GM11168 (cell line): Measurements from ENCODE around the gene AMPD2.

Source experiments
- in situ Hi-C: fragments of 300-500 bp; cut with MboI; formaldehyde crosslinking; loops from one replicate; pipeline ENCODE4 v1.12.0; 2022; ENCODE audit warnings: low sequenced_read_pairs; ENCODE audit not compliant: unreplicated experiment

AMPD2 gene

DNA sequence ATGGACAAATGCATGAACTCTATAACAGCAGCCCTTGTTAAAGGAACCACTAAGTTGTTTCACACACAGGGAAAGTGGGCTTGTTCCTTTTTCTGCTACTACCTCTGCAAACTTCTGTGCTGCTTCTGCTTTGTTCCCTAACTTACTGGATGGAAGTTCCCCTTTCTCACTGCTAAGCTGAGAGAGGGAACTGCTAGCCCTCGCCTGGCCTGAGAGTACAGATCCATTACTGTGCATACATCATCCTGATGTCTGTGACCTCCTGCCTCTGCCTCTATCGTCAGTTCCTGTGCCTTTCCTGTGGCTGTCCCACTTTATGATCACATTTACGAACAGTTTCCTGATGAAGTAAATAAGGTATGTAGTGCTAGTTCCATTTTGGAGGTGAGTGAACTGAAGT is 3.8 kb upstream of the AMPD2 start:
- in situ Hi-C loops: no loop called here

DNA sequence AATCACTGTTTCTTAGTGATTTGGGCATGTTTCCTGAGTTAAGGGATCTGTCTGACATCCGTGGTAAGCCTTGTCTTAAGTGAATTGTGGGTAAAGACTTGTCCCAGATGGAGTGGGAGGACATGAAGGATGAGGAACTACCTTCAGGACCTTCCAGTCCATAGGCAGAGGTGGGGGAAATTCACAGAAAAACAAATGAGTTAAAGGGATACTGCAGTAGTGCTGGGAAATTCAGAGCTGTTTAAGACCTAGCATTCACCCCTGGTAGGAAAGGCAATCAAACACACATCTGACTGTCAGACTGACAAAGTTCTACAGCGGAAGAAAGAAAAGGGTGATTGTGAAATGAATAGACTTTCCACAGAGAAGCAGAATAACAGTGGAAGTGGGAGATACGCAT is 3.2 kb upstream of the AMPD2 start:
- in situ Hi-C loops: no loop called here

DNA sequence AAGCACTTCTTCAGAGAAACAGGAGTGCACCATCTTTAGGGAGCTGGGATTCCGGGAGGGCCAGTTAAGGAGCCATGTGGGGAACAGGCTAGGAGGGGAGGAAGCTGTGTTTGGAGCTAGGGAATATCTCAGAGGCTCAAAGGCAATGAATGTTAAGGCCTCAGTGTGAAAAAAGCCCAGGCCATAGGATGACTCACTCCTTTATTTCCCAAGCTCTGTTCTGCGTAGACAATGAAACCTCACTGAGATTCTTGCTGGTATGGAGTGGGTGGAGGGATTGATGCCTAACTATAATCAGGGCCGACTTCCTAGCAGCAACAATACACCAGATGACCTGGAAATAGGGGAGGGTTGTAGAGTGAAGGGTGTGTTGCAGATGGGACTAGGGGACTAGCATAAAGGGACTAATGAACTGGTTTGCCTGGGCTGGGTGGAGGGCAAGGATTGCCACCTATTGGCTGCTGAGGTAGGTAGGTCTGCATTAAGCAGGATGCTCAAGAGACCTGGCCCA is 2.3 kb upstream of the AMPD2 start:
- in situ Hi-C loops: no loop called here

DNA sequence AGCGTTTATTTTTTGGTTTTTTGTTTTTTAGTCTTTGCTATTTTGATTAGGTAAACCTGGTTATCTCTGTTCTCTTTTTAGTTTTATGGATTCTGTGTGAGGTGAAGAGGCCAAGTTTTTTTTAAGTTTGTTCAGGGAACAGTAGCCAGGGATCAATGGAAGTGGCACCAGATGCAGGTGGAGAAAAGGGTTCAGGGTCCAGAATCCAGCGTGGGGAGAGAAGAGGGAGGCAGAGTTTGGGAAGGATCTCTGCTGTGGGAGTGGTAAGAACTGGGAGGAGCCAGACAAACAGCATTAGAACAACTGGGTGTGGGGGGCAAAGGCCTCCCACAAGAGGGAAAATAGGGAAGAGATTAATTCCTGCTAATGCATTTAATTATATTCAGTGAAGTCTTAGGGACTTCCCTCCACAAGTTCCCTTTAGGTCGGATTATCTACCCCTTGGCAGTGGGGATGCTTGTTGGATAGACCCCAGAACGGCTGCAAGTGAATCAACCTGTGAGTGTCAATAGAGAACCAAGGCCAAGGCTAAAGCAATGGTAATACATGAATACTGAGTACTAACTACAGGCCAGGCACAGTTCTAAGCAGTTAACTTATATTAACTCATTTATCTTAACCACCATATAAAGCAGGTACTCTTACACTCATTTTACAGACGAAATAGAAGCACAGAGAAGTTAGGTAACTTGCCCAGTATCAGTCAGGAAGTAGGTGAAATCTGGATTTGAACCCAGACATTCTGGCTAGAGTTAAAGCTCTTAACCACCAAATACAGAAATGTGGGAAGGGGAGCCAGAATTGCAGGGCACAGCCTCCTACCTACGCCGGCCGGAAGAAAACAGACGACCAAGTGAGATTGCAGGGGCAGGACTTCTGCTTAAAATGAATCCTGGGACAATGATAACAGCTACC is 719 bp upstream of the AMPD2 start:
- in situ Hi-C loops: no loop called here

DNA sequence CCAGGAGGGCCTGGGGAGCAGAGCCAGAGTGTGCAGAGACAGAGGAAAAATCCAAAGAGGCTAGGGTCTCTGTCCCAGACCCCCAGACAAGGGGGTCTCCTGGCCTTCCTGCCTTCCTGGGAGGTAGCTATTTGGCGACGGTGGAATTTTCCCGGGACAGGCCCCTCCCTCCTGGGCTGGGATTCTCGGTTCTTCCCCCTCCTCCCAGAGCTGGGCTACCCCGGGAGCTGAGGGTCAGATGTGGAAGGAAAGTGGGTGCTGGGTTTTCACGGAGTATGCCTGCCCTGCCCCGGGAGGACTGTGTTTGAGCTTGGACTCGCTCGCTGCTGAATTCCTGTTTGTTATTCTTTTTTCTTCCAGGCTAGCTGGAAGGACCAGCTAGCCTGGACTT is 759 bp downstream of the AMPD2 start:
- in situ Hi-C loops: no loop called here

DNA sequence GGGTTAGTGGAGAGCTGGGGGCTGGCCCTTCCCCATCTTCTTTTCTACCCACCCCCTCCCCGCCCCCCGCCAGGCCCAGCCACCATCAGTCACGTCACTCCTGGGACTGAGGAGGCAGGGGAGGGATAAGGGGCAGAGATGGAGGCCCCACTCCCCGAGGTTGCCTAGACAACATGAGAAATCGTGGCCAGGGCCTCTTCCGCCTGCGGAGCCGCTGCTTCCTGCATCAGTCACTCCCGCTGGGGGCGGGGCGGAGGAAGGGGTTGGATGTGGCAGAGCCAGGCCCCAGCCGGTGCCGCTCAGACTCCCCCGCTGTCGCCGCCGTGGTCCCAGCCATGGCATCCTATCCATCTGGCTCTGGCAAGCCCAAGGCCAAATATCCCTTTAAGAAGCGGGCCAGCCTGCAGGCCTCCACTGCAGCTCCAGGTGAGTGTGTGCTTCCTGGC is 1.2 kb downstream of the AMPD2 start:
- in situ Hi-C loops: no loop called here

DNA sequence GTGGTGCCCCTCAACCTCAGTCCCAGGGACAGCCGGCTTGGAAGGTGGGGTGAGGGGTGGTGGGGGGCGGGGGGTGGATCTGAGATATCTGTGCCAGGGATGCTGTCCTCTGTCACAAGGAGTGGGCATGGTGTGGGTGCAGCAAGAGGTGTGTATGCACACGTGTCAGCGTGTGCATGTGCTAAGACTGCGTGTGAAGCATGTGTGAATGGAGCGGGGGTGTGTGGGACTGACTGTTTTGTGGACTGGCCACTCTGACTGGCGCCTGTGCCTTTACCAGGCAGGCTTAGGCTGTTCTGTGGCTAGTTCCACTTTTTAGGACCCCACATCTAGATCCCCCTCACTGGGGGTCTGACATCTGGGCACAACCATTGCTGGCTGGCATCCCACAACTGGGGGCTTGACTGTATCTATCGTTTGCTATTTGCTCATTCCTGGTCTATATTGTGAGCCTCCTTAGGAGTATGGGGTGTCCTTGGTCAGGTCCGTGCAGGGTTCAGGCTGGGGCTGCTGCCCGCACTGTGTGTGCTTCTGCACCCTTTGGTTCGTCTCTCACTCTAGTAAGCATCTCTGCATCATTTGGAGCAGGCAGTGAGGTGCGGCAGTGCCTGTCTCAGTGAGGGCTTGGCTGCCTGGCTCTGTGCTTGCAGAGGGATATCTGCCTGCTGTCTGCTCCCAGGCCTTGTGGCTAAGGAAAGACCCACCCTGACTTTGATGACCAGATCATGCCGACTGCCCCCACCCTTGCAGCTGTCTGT is 1.9 kb downstream of the AMPD2 start:
- in situ Hi-C loops: no loop called here

DNA sequence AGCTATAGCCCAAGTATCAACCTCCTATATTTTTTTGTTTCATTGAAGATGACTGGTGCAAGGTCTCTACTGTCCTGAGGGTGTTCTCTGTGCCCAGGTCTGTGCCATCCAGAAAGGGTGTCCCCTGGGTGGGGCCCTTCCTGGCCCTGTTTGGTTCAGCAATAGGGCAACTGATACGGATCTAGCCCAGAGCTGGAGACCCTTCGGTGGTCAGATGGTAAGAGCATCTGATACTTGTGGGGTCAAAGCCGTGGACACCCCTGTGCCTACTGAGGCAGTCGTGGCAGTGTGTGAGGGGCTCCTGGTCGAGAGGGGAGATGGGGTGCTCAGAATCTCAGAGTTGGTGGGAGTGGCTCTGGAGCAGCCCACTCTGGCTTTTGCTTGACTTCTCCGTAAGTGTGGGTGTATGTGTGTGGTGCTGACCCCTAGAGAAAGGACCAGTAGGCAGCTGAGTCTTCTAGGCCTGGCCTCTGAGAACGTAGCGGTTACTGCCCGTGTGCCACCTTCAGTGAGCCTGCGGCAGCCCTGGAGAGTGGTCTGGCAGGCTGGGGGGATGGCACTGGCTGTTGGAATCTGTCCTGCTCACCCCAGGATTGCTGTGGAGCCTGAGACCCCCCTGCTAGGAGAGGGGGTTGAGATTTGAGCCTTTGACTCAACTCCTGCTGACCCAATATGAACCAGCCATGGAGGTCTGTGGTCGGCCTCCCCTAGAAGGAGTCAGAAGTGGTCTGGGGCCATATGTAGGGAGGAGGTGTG is 2.7 kb downstream of the AMPD2 start:
- in situ Hi-C loops: no loop called here

DNA sequence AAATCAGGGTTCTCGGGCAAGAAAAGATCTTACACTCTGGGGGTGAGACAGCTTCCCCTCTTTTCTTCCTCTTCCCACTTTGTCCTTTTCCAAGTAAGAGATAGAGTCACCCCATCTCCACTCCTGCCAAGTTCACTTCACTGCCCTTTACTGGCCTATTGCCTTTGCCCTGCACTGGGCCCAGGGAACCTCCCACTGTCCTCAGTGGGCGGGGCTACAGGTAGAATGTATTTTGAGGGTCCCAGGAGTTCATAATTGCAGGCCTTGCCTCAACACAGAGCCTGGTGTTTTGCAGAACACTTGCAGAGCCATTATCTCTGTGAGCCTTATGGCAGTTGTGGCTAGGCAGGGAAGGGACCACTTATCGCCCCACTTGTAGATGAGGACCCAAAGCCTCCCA is 3.3 kb downstream of the AMPD2 start:
- in situ Hi-C loops: no loop called here

DNA sequence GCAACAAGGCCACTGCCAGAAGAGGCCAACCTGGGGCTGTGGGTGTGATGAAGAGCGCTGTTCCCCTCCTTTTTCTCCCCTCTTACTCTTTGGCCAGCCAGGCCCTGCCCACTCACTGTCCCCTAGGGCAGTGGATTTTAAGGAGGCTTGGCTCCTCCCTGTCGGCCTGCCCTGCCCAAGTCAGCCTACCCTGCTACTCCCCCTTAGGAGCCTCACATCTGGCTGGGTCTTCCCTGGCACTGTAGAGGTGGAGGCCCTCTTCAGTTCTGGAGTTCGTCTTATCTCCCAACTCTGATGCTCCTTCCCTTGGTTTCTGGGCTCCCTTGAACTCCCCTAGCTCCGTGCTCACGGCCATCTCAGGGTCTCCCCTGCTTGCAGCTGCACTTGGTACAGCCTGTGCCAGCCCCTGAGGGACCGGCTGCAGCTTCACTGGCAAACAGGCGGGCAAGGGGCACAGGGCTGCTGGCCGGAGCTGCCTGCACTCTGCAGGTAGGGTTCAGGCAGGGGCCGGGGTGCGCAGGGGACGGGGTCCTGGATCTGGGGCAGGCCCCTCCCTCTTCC is 4.0 kb downstream of the AMPD2 start:
- in situ Hi-C loops: no loop called here

DNA sequence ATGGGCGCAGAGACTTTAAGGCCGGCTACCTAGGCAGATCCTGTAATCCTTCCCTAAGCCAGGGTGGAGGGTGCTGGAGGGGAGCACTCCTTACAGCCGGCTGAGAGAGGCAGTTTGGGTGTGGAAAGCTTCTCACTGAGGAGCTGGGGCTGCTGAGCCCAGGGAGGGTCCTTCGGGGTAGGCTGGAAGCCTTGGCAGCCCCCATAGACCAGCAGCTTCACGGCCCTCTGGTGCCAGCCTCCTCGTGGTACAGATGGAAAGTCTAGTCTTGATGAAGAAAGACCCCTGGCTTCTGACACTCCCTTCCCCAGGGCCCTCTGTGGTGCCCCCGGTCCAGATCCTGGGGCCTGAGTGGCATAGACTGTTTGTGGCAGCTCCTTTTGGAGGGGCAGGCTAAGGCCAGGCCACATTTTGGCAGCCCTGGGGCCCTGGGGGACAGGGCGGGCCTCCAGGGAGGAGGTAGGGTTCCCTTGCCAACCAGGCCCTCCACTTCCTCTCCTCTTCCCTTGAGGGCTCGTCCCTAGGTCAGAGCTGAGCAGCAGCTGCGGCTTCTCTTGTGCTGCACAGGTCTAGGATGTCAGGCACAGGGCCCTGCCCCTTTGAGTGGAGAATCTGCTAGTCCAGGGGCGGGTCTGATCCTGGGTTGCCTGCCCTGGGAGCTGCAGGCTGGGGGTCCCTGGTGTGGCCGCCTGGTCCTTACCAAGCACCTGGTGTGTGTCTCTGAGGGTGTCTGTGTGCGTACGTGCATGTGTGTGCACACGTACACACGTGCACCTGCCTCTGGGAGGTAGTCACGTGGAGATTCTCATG is 4.8 kb downstream of the AMPD2 start:
- in situ Hi-C loops: no loop called here

DNA sequence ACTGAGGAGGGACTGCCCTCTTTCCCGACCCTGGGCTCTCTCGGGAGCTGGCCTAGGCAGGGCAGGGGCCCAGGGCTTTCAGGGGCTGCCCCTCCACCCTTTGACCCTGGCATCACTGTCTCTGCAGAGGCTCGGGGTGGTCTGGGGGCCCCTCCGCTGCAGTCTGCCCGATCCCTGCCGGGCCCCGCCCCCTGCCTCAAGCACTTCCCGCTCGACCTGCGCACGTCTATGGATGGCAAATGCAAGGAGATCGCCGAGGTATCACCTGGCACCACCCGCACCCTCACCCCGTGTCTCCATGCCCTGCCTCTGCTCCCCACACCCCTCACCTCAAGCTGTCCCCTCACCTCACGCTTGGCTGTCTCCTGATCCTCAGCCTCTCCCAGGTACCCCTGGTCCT is 5.5 kb downstream of the AMPD2 start:
- in situ Hi-C loops: no loop called here

DNA sequence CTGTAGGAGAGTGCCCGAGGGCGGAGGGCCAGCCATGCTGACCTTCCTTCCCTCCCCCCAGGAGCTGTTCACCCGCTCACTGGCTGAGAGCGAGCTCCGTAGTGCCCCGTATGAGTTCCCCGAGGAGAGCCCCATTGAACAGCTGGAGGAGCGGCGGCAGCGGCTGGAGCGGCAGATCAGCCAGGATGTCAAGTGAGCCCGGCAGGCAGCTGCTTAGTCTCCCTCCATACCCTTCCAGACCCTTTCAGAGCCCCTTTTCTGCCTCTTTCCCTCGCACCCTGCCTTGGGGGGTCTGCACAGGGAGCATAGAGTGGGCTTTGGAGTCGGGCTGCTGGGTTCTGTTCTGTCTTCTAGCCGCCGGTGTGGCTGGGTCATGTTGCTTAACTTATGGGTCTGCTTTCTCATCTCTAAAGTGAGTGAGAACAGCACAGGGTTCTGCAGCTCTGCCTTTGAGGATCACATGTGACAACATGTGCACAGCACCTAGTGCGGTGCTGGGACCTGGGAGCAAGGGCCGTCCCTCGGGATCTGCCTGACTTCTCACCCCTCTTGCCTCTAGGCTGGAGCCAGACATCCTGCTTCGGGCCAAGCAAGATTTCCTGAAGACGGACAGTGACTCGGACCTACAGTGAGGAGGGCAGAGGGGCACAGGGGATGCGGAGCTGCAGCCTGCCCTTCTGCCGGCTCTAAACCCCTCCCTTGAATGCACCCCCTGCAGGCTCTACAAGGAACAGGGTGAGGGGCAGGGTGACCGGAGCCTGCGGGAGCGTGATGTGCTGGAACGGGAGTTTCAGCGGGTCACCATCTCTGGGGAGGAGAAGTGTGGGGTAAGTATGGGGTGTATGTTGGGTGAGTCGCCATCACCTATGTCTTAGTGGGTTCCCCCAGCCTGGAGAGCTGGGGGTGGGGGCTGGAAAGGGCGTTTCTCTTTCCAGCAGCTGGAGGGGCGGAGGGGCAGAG is 6.2 kb downstream of the AMPD2 start:
- in situ Hi-C loops: no loop called here

DNA sequence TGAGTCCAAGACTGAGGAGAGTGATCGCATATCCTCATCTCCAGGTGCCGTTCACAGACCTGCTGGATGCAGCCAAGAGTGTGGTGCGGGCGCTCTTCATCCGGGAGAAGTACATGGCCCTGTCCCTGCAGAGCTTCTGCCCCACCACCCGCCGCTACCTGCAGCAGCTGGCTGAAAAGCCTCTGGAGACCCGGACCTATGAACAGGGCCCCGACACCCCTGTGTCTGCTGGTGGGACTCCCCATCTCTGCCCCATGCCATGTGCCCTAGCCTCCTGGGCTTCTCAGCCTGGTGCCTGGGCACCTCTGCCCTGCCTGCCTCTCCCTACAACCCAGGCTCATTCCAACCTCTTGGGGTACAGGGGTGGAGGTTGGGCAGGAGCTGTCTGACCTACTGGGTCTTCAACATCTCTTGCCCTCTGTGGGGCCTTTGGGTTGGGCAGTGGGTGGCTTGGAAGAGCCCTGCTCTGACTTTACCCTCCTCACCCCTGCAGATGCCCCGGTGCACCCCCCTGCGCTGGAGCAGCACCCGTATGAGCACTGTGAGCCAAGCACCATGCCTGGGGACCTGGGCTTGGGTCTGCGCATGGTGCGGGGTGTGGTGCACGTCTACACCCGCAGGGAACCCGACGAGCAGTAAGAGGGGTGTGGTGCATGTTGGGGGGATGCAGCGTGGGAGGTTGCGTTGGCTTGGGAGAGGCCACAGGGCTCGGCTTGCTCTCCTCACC is 7.2 kb downstream of the AMPD2 start:
- in situ Hi-C loops: no loop called here

DNA sequence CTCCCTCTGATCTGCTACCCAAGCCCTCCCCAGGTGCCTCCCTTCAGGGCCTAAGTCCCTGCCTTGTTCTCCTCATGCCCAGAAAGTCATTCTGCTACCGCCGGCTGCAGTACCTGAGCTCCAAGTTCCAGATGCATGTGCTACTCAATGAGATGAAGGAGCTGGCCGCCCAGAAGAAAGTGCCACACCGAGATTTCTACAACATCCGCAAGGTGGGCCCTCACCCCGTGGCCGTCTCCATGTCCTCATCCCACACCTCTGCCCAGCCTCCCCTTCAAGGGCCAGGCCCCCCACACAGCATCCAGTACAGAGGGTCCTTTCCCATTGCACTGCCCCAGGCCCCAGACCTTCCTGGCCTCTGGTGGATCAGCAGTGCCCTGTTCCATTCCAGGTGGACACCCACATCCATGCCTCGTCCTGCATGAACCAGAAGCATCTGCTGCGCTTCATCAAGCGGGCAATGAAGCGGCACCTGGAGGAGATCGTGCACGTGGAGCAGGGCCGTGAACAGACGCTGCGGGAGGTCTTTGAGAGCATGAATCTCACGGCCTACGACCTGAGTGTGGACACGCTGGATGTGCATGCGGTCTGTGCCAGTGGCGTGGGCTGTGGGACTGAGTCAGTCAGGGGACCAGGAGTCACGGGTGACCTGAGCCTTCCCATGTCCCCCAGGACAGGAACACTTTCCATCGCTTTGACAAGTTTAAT is 8.2 kb downstream of the AMPD2 start:
- in situ Hi-C loops: no loop called here

DNA sequence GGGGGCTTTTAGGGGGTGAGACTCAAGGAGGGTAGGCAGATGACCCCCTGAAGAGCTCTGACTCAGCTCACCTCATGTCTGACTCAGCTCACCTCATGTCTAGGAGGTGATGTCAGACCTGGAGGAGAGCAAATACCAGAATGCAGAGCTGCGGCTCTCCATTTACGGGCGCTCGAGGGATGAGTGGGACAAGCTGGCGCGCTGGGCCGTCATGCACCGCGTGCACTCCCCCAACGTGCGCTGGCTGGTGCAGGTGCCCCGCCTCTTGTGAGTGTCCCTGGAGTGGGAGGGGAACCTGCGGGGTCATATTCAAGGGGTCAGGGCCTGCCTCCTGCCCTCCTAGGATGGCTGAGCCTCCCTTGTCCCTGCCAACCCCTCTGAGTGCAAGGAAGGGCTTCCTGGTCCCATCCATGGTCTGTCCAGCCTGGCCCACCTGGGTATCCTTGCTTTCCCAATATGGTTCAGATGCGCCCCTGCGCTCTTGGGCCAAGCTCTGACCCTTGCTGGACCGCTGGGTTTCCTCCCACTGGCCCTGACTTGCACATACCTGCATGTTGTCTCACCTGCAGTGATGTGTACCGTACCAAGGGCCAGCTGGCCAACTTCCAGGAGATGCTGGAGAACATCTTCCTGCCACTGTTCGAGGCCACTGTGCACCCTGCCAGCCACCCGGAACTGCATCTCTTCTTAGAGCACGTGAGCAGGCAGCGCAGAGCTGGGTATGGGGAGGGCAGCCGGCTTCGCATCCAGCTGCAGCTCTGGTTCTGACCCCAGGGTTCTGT is 9.1 kb downstream of the AMPD2 start:
- in situ Hi-C loops: no loop called here
